K562 (cell line): ENCODE measurements around the gene PRRT1. TPM values are rescaled to one million over a fixed set of nuclear protein-coding genes. Genes with fewer than 3 reads are reported as not detected.

ENCODE experiments used
- CSDE1 ChIP-seq, 2 experiments: fragments of 450-650 bp; IDR thresholded peaks; 2 replicates each; pipeline ENCODE4 v1.6.1; 2016; ENCODE audit warnings: mild to moderate bottlenecking in 1 of 2
- GABPB1 ChIP-seq: sonication (generic); formaldehyde crosslinking; IDR thresholded peaks from 2 replicates; pipeline ENCODE4 v1.8.0; 2022; ENCODE audit warnings: mild to moderate bottlenecking, missing genetic modification reagents
- GATAD2B ChIP-seq: fragments of 450-650 bp; IDR thresholded peaks from 2 replicates; pipeline ENCODE4 v1.6.1; 2017; ENCODE audit warnings: mild to moderate bottlenecking, borderline replicate concordance
- HCFC1 ChIP-seq: IDR thresholded peaks from 2 replicates; pipeline ENCODE4 v1.6.1; 2012; ENCODE audit warnings: low read depth, low read length, improper control_type of control experiment
- JUND ChIP-seq, 2 experiments: IDR thresholded peaks; 2 replicates in 1 of 2; 3 replicates in 1 of 2; pipeline ENCODE4 v1.6.1; 2011; ENCODE audit warnings: borderline replicate concordance in 2 of 2, low read depth in 2 of 2, low read length in 2 of 2, improper control_type of control experiment in 1 of 2, missing biosample characterization in 1 of 2, missing genetic modification characterization in 1 of 2, missing genetic modification reagents in 1 of 2
- KAT7 ChIP-seq: sonication (generic); formaldehyde crosslinking; IDR thresholded peaks from 2 replicates; pipeline ENCODE4 v1.8.0; 2022; ENCODE audit warnings: missing genetic modification reagents, mild to moderate bottlenecking, borderline replicate concordance
- KDM1A ChIP-seq, 2 experiments: fragments of 450-650 bp; IDR thresholded peaks; 2 replicates each; pipeline ENCODE4 v1.6.1; 2016; ENCODE audit warnings: mild to moderate bottlenecking in 2 of 2
- LEF1 ChIP-seq: fragments of 450-650 bp; IDR thresholded peaks from 2 replicates; pipeline ENCODE4 v1.6.1; 2016; ENCODE audit warnings: mild to moderate bottlenecking
- PML ChIP-seq: IDR thresholded peaks from 2 replicates; pipeline ENCODE4 v1.6.1; 2012; ENCODE audit warnings: low read length, inconsistent platforms
- RBM25 ChIP-seq: fragments of 200-400 bp; formaldehyde crosslinking; IDR thresholded peaks from 2 replicates; pipeline ENCODE4 v1.6.1; 2018; ENCODE audit warnings: low read length, low read depth, moderate library complexity; ENCODE audit not compliant: severe bottlenecking
- SP1 ChIP-seq: sonication (generic); formaldehyde crosslinking; IDR thresholded peaks from 2 replicates; pipeline ENCODE4 v1.8.1; 2022; ENCODE audit warnings: mild to moderate bottlenecking, missing genetic modification reagents
- ZC3H11A ChIP-seq: IDR thresholded peaks from 2 replicates; pipeline ENCODE4 v1.6.1; 2012; ENCODE audit warnings: low read depth, low read length, improper control_type of control experiment
- ZNF395 ChIP-seq: fragments of 200-800 bp; sonication (Bioruptor generic); IDR thresholded peaks from 2 replicates; pipeline ENCODE4 v1.6.1; 2017; ENCODE audit warnings: missing genetic modification characterization, missing compliant biosample characterization
- ZNF431 ChIP-seq: sonication (generic); formaldehyde crosslinking; IDR thresholded peaks from 2 replicates; pipeline ENCODE4 v1.8.0; 2022; ENCODE audit warnings: mild to moderate bottlenecking, missing genetic modification reagents
- polyA plus RNA-seq, 8 experiments: library from polyadenylated mRNA; depleted of rRNA in 4 of 8; stranded (reverse) in 5 of 8; unstranded in 3 of 8; fragments of >200 nt; fragmentation: Nextera tagmentation in 2 of 8; fragmentation: Illumina TruSeq in 1 of 8; extraction: Ambion mirVana in 2 of 8; extraction: Trizol in 1 of 8; gene quantifications; 2 replicates each; pipeline versions ENCODE4 v1.2.1 to v1.2.3, GENCODE V29; 2011 to 2014; ENCODE audit warnings: inconsistent platforms in 1 of 8, missing spikeins in 1 of 8
- total RNA-seq, 7 experiments: library from RNA; depleted of rRNA in 6 of 7; stranded (reverse); fragments of >200 nt in 6 of 7; fragmentation: Illumina TruSeq in 2 of 7; extraction: Trizol in 2 of 7; gene quantifications; 2 replicates each; pipeline versions ENCODE4 v1.2.1 to v1.2.3, GENCODE V29; 2011 to 2021; ENCODE audit warnings: low replicate concordance in 1 of 7
- TF ChIP-seq, protein P1 (sequence below): fragments of 250-450 bp; sonication (Bioruptor Pico); IDR thresholded peaks from 2 replicates; pipeline ENCODE4 v1.5.0; 2021
- TF ChIP-seq, protein P2 (sequence below): fragments of 450-650 bp; formaldehyde crosslinking; IDR thresholded peaks from 2 replicates; pipeline ENCODE4 v1.4.0; 2020; ENCODE audit warnings: mild to moderate bottlenecking, moderate library complexity
- TF ChIP-seq, protein P3 (sequence below): sonication (generic); formaldehyde crosslinking; IDR thresholded peaks from 2 replicates; pipeline ENCODE4 v1.8.1; 2022; ENCODE audit warnings: missing genetic modification reagents

PRRT1 gene
- total and polyA plus RNA-seq, 9 of the 15 experiments (the other 6 are each of a cell fraction or from before 2014, with no cell fraction given): 0.14 to 3.5 (median 0.41) TPM

- TF ChIP-seq LEF1 (no peak), GATAD2B (no peak), RBM25 (peak; percentile 60), PML (no peak), ZNF431 (CRISPR knock-in tag) (no peak), JUND (IDR thresholded peaks at IDR 0.05; ENCODE audit: borderline replicate concordance, low read depth, low read length) (peak; percentile 37; the same call in 1 of the 2 replicates), JUND (tag; IDR thresholded peaks at IDR 0.05; ENCODE audit: borderline replicate concordance, low read depth, low read length) (no peak), KAT7 (no peak), SP1 (CRISPR knock-in tag) (peak; percentile 51; the same call in 1 of the 2 replicates), HCFC1 (peak; percentile 32; the same call in 1 of the 2 replicates), ZNF395 (no peak), ZC3H11A (no peak), CSDE1 (IDR thresholded peaks at IDR 0.05) (0 out of 4 replicates have a peak, but pooled peaks of 1 of the 2 experiments have one; percentile 65), KDM1A (IDR thresholded peaks at IDR 0.05) (peak; percentile 14 to 62; a peak in 2 of 4 replicates), GABPB1 (CRISPR knock-in tag) (0 out of 2 replicates have a peak, but pooled peaks have one; percentile 25)
- TF ChIP-seq, protein P1, sequence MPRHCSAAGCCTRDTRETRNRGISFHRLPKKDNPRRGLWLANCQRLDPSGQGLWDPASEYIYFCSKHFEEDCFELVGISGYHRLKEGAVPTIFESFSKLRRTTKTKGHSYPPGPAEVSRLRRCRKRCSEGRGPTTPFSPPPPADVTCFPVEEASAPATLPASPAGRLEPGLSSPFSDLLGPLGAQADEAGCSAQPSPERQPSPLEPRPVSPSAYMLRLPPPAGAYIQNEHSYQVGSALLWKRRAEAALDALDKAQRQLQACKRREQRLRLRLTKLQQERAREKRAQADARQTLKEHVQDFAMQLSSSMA (CRISPR knock-in tag): no peak
- TF ChIP-seq, protein P2, sequence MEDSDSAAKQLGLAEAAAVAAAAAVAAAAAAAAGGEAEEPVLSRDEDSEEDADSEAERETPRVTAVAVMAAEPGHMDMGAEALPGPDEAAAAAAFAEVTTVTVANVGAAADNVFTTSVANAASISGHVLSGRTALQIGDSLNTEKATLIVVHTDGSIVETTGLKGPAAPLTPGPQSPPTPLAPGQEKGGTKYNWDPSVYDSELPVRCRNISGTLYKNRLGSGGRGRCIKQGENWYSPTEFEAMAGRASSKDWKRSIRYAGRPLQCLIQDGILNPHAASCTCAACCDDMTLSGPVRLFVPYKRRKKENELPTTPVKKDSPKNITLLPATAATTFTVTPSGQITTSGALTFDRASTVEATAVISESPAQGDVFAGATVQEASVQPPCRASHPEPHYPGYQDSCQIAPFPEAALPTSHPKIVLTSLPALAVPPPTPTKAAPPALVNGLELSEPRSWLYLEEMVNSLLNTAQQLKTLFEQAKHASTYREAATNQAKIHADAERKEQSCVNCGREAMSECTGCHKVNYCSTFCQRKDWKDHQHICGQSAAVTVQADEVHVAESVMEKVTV (CRISPR knock-in tag): peak; percentile 38; the same call in 1 of the 2 replicates
- TF ChIP-seq, protein P3, sequence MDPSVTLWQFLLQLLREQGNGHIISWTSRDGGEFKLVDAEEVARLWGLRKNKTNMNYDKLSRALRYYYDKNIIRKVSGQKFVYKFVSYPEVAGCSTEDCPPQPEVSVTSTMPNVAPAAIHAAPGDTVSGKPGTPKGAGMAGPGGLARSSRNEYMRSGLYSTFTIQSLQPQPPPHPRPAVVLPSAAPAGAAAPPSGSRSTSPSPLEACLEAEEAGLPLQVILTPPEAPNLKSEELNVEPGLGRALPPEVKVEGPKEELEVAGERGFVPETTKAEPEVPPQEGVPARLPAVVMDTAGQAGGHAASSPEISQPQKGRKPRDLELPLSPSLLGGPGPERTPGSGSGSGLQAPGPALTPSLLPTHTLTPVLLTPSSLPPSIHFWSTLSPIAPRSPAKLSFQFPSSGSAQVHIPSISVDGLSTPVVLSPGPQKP (CRISPR knock-in tag): no peak
Measured at GRCh38 chr6:32113386-32114352, 38.1 kb downstream of the PRRT1 start (continued).
